ENCODE results near the gene MSI2.

DNA sequence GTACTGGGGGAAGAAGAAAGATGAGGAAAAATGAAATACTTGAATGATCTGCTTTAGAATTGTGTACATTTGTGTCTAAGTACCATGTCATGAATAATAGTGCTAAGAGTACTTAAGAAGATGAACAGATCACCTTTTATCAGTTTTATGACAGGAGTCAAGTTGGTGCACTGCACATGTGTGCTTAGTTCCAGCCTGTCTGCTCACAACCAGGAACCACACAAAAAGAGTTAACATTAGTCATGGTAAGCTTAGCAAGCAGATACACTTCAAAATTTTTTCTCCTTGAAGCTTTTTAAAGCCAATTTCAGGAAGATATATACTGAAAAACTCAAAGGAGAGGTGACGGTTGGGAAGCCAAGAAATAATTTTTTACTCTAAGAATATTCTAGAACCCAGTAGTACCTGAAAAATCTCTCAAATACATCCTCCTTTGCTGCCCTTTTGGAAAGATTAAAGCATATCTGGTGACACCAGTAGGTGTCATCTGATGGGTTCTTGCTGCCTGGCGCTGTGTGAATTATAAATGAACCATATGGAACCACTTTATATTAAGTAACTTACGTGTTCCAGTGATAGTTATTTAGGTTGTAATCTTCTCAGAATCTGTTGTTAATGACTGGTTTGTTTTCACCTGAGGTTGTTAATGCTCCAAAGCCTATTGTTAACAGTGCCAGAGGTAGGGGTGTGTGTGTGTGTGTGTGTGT is 93.4 kb downstream of the MSI2 start:
- TF ChIP-seq, protein P1, sequence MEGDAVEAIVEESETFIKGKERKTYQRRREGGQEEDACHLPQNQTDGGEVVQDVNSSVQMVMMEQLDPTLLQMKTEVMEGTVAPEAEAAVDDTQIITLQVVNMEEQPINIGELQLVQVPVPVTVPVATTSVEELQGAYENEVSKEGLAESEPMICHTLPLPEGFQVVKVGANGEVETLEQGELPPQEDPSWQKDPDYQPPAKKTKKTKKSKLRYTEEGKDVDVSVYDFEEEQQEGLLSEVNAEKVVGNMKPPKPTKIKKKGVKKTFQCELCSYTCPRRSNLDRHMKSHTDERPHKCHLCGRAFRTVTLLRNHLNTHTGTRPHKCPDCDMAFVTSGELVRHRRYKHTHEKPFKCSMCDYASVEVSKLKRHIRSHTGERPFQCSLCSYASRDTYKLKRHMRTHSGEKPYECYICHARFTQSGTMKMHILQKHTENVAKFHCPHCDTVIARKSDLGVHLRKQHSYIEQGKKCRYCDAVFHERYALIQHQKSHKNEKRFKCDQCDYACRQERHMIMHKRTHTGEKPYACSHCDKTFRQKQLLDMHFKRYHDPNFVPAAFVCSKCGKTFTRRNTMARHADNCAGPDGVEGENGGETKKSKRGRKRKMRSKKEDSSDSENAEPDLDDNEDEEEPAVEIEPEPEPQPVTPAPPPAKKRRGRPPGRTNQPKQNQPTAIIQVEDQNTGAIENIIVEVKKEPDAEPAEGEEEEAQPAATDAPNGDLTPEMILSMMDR (IDR thresholded peaks at IDR 0.05), result no peak
- no peak for TF ChIP-seq POLR2A (IDR thresholded peaks at IDR 0.05)

Data from adrenal gland (tissue), 5 donors.